ENCODE measurements around the gene ACKR3. TPM values are rescaled to one million over a fixed set of nuclear protein-coding genes. Genes with fewer than 3 reads are reported as not detected.

ACKR3 gene
- polyA plus RNA-seq, 1 donor = 92.9 TPM

GRCh38 chr2:236566596-236566995 is 3.0 kb upstream of the ACKR3 start:
- H3K9me3 ChIP-seq (ENCODE audit: control insufficient read depth, low read depth, low read length) = no peaks in the 10 kb centered on the region
- no peak for DNase-seq
- H3K36me3 ChIP-seq (ENCODE audit: control insufficient read depth, insufficient read depth, low read length) = no peaks in the 10 kb centered on the region
- peaks cover 39% of the 10 kb centered on the region for H3K4me1 ChIP-seq (ENCODE audit: control insufficient read depth, insufficient read depth, low read length)
- H3K27me3 ChIP-seq (ENCODE audit: control insufficient read depth, insufficient read depth, low read length) = no peaks in the 10 kb centered on the region
- peak overlapping the region; percentile 89 for H3K27ac ChIP-seq (ENCODE audit: low read length)
- 70% methylated on average over 6 of the region's 6 CpGs for WGBS (ENCODE audit: insufficient coverage, low lambda C conversion rate)
- no peak overlapping the region for H3K4me3 ChIP-seq (ENCODE audit: low read length)

GRCh38 chr2:236568068-236568921 is 1.3 kb upstream of the ACKR3 start:
- Histone ChIP-seq H3K27me3 (ENCODE audit: control insufficient read depth, insufficient read depth, low read length) (no peaks in the 10 kb centered on the region), H3K4me3 (ENCODE audit: low read length) (peak overlapping the region; percentile 62), H3K36me3 (ENCODE audit: control insufficient read depth, insufficient read depth, low read length) (peaks cover 4% of the 10 kb centered on the region), H3K9me3 (ENCODE audit: control insufficient read depth, low read depth, low read length) (no peaks in the 10 kb centered on the region), H3K4me1 (ENCODE audit: control insufficient read depth, insufficient read depth, low read length) (peaks cover 45% of the 10 kb centered on the region), H3K27ac (ENCODE audit: low read length) (peak overlapping the region; percentile 89)
- 0% methylated on average over 1 of the region's 49 CpGs for WGBS (ENCODE audit: insufficient coverage, low lambda C conversion rate)
- peak; percentile 54 to 84 for DNase-seq

- Histone ChIP-seq H3K27ac (ENCODE audit: low read length) (peak overlapping the region; percentile 89), H3K36me3 (ENCODE audit: control insufficient read depth, insufficient read depth, low read length) (peaks cover 11% of the 10 kb centered on the region), H3K4me1 (ENCODE audit: control insufficient read depth, insufficient read depth, low read length) (peaks cover 48% of the 10 kb centered on the region), H3K4me3 (ENCODE audit: low read length) (peak overlapping the region; percentile 62), H3K27me3 (ENCODE audit: control insufficient read depth, insufficient read depth, low read length) (no peaks in the 10 kb centered on the region), H3K9me3 (ENCODE audit: control insufficient read depth, low read depth, low read length) (no peaks in the 10 kb centered on the region)
- DNase-seq = no peak
- 0% methylated on average over 1 of the region's 10 CpGs for WGBS (ENCODE audit: insufficient coverage, low lambda C conversion rate)
Measured at GRCh38 chr2:236568922-236569572, 578 bp upstream of the ACKR3 start.

- Histone ChIP-seq H3K4me1 (ENCODE audit: control insufficient read depth, insufficient read depth, low read length) (peaks cover 46% of the 10 kb centered on the region), H3K9me3 (ENCODE audit: control insufficient read depth, low read depth, low read length) (no peaks in the 10 kb centered on the region), H3K27me3 (ENCODE audit: control insufficient read depth, insufficient read depth, low read length) (no peaks in the 10 kb centered on the region), H3K36me3 (ENCODE audit: control insufficient read depth, insufficient read depth, low read length) (peaks cover 20% of the 10 kb centered on the region), H3K4me3 (ENCODE audit: low read length) (peak overlapping the region; percentile 62), H3K27ac (ENCODE audit: low read length) (peak overlapping the region; percentile 89)
- DNase-seq = peak in 1 of 2 donors; percentile 67
- no CpG with 5 or more reads among the region's 6 CpGs for WGBS (ENCODE audit: insufficient coverage, low lambda C conversion rate)
Measured at GRCh38 chr2:236570081-236570868, 650 bp downstream of the ACKR3 start.

GRCh38 chr2:236571145-236571544 is 1.5 kb downstream of the ACKR3 start:
- Histone ChIP-seq H3K4me3 (ENCODE audit: low read length) (peak overlapping the region; percentile 62), H3K27me3 (ENCODE audit: control insufficient read depth, insufficient read depth, low read length) (no peaks in the 10 kb centered on the region), H3K27ac (ENCODE audit: low read length) (peak overlapping the region; percentile 89), H3K4me1 (ENCODE audit: control insufficient read depth, insufficient read depth, low read length) (peaks cover 42% of the 10 kb centered on the region), H3K36me3 (ENCODE audit: control insufficient read depth, insufficient read depth, low read length) (peaks cover 24% of the 10 kb centered on the region), H3K9me3 (ENCODE audit: control insufficient read depth, low read depth, low read length) (no peaks in the 10 kb centered on the region)
- DNase-seq = no peak
- WGBS (ENCODE audit: insufficient coverage, low lambda C conversion rate) = no CpG with 5 or more reads among the region's 6 CpGs

GRCh38 chr2:236572482-236572881 is 2.9 kb downstream of the ACKR3 start:
- Histone ChIP-seq H3K9me3 (ENCODE audit: control insufficient read depth, low read depth, low read length) (peaks cover 2% of the 10 kb centered on the region), H3K4me1 (ENCODE audit: control insufficient read depth, insufficient read depth, low read length) (peaks cover 43% of the 10 kb centered on the region), H3K27ac (ENCODE audit: low read length) (peak overlapping the region; percentile 34), H3K4me3 (ENCODE audit: low read length) (peak overlapping the region; percentile 62), H3K36me3 (ENCODE audit: control insufficient read depth, insufficient read depth, low read length) (peaks cover 31% of the 10 kb centered on the region), H3K27me3 (ENCODE audit: control insufficient read depth, insufficient read depth, low read length) (no peaks in the 10 kb centered on the region)
- DNase-seq = no peak
- no CpG with 5 or more reads among the region's 9 CpGs for WGBS (ENCODE audit: insufficient coverage, low lambda C conversion rate)

- Histone ChIP-seq H3K4me3 (ENCODE audit: low read length) (peak overlapping the region; percentile 62), H3K9me3 (ENCODE audit: control insufficient read depth, low read depth, low read length) (peaks cover 2% of the 10 kb centered on the region), H3K27me3 (ENCODE audit: control insufficient read depth, insufficient read depth, low read length) (no peaks in the 10 kb centered on the region), H3K4me1 (ENCODE audit: control insufficient read depth, insufficient read depth, low read length) (peaks cover 45% of the 10 kb centered on the region), H3K36me3 (ENCODE audit: control insufficient read depth, insufficient read depth, low read length) (peaks cover 40% of the 10 kb centered on the region), H3K27ac (ENCODE audit: low read length) (peak overlapping the region; percentile 34)
- no peak for DNase-seq
- WGBS (ENCODE audit: insufficient coverage, low lambda C conversion rate) = no CpG with 5 or more reads among the region's 12 CpGs
Measured at GRCh38 chr2:236573066-236573929, 3.7 kb downstream of the ACKR3 start.

GRCh38 chr2:236574000-236574399 is 4.4 kb downstream of the ACKR3 start:
- H3K4me3 ChIP-seq (ENCODE audit: low read length) = peak overlapping the region; percentile 2
- no peak for DNase-seq
- peaks cover 52% of the 10 kb centered on the region for H3K4me1 ChIP-seq (ENCODE audit: control insufficient read depth, insufficient read depth, low read length)
- peaks cover 43% of the 10 kb centered on the region for H3K36me3 ChIP-seq (ENCODE audit: control insufficient read depth, insufficient read depth, low read length)
- WGBS (ENCODE audit: insufficient coverage, low lambda C conversion rate) = no CpG with 5 or more reads among the region's 14 CpGs
- H3K9me3 ChIP-seq (ENCODE audit: control insufficient read depth, low read depth, low read length) = peaks cover 2% of the 10 kb centered on the region
- H3K27me3 ChIP-seq (ENCODE audit: control insufficient read depth, insufficient read depth, low read length) = no peaks in the 10 kb centered on the region
- no peak overlapping the region for H3K27ac ChIP-seq (ENCODE audit: low read length)

GRCh38 chr2:236574424-236575145 is 5.0 kb downstream of the ACKR3 start:
- no peak for DNase-seq
- WGBS (ENCODE audit: insufficient coverage, low lambda C conversion rate) = 62% methylated on average over 8 of the region's 18 CpGs
- Histone ChIP-seq H3K27ac (ENCODE audit: low read length) (peak overlapping the region; percentile 20), H3K27me3 (ENCODE audit: control insufficient read depth, insufficient read depth, low read length) (no peaks in the 10 kb centered on the region), H3K4me3 (ENCODE audit: low read length) (peak overlapping the region; percentile 2), H3K9me3 (ENCODE audit: control insufficient read depth, low read depth, low read length) (peaks cover 2% of the 10 kb centered on the region), H3K4me1 (ENCODE audit: control insufficient read depth, insufficient read depth, low read length) (peaks cover 56% of the 10 kb centered on the region), H3K36me3 (ENCODE audit: control insufficient read depth, insufficient read depth, low read length) (peaks cover 43% of the 10 kb centered on the region)
